GM12801 (cell line): ENCODE measurements around the gene SCMH1.

Experiments used
- CTCF ChIP-seq: IDR thresholded peaks from one replicate; pipeline ENCODE4 v1.5.1; 2011; ENCODE audit warnings: control low read depth; ENCODE audit not compliant: insufficient read length; ENCODE audit errors: extremely low read depth

The SCMH1 gene

GRCh38 chr1:41241749-41242341 is at the start of gene SCMH1:
Gene SCMH1, minus strand, starts transcription at chr1:41242306. Its CDS starts 56,173 bp downstream, at chr1:41186133.
- TF ChIP-seq CTCF: no peak

GRCh38 chr1:41291195-41291594 is 49.1 kb upstream of the SCMH1 start:
- no peak for TF ChIP-seq CTCF

GRCh38 chr1:41289196-41289595 is 47.1 kb upstream of the SCMH1 start:
- TF ChIP-seq CTCF: no peak

- no peak for TF ChIP-seq CTCF
Observed at GRCh38 chr1:41286992-41287391, 44.9 kb upstream of the SCMH1 start.

GRCh38 chr1:41286486-41286885 is 44.4 kb upstream of the SCMH1 start:
- TF ChIP-seq CTCF: no peak

- TF ChIP-seq CTCF: no peak
Observed at GRCh38 chr1:41285818-41286217, 43.7 kb upstream of the SCMH1 start.

- no peak for TF ChIP-seq CTCF
Observed at GRCh38 chr1:41284121-41284520, 42.0 kb upstream of the SCMH1 start.
